Mucosa of descending colon (tissue), 3 donors: Measurements from ENCODE around the gene TMEFF2. TPM values are rescaled to one million over a fixed set of nuclear protein-coding genes. Genes with fewer than 3 reads are reported as not detected.

Source experiments
- ATAC-seq: fragments of 200-7000 bp; cut with Tn5 transposase; one replicate; pipeline ENCODE4 v1.9.1; 2020; ENCODE audit warnings: mild to moderate bottlenecking, moderate library complexity
- DNase-seq, 3 donors: peaks; one replicate each; pipeline ENCODE4 v3.0.0-alpha.2; 2020
- H3K36me3 ChIP-seq: fragments of 200-600 bp; one replicate; pipeline ENCODE4 v1.8.0; 2021; ENCODE audit warnings: low read depth, mild to moderate bottlenecking
- H3K4me1 ChIP-seq: fragments of 200-600 bp; one replicate; pipeline ENCODE4 v1.8.0; 2021; ENCODE audit warnings: low read depth, mild to moderate bottlenecking
- H3K4me3 ChIP-seq: fragments of 200-600 bp; one replicate; pipeline ENCODE4 v1.8.0; 2021; ENCODE audit warnings: mild to moderate bottlenecking
- H3K9me3 ChIP-seq: fragments of 200-600 bp; one replicate; pipeline ENCODE4 v1.8.0; 2021; ENCODE audit warnings: mild to moderate bottlenecking
- CTCF ChIP-seq: fragments of 200-600 bp; IDR thresholded peaks from one replicate; pipeline ENCODE4 v1.8.0; 2022; ENCODE audit warnings: antibody characterized with exemption, mild to moderate bottlenecking
- intact Hi-C, 2 donors: fragments of 100-400 bp; cut with DNase I in 1 of 2; cut with micrococcal nuclease in 1 of 2; formaldehyde crosslinking; loops; one replicate each; pipeline versions ENCODE4 v1.11.0 to v1.11.1; 2022; cut with DNase I, micrococcal nuclease
- total RNA-seq, 3 donors: library from RNA; stranded (reverse); fragmentation: NEBNext Ultra II Directional in 2 of 3; extraction: Animal tissue kit (Norgen Biotek cat#: 25700) in 2 of 3; gene quantifications; one replicate each; pipeline versions ENCODE4 v1.2.1 to v1.2.4, GENCODE V29; 2021 to 2023
- donor health status: DM: no; HTN: no; CAD: no; lungs with moderate emphysema.
- donor health status: DM: no; HTN: no; CAD: no.
- donor health status: DM: no; HTN: yes; CAD: no.

Gene TMEFF2
- total RNA-seq, 3 donors from 2014 or later, result 0.31 to 1.0 TPM; not detected in 1

- no peak for TF ChIP-seq CTCF
- Histone ChIP-seq H3K36me3 (no peaks in the 10 kb centered on the region), H3K9me3 (no peaks in the 10 kb centered on the region), H3K4me3 (no peak overlapping the region), H3K4me1 (no peaks in the 10 kb centered on the region)
- DNase-seq, result no peak
- intact Hi-C loops, result no loop called here
- ATAC-seq, result no peak
Observed at GRCh38 chr2:192030856-192031255, 163.9 kb downstream of the TMEFF2 start.

- no peak for TF ChIP-seq CTCF
Observed at GRCh38 chr2:192030289-192030688, 164.4 kb downstream of the TMEFF2 start.

GRCh38 chr2:192029089-192029488 is 165.6 kb downstream of the TMEFF2 start:
- Histone ChIP-seq H3K4me1 (no peaks in the 10 kb centered on the region), H3K4me3 (no peak overlapping the region), H3K36me3 (no peaks in the 10 kb centered on the region), H3K9me3 (no peaks in the 10 kb centered on the region)
- intact Hi-C loops, result no loop called here
- TF ChIP-seq CTCF, result no peak
- ATAC-seq (peak; percentile 57), DNase-seq (peak in 1 of 3 donors; percentile 11)

More at GRCh38 chr2:192030289-192030688, 164.4 kb downstream of the TMEFF2 start:
- no peak overlapping the region for H3K4me3 ChIP-seq
- ATAC-seq (no peak), DNase-seq (no peak)
- H3K36me3 ChIP-seq, result no peaks in the 10 kb centered on the region
- intact Hi-C loops, result no loop called here
- H3K4me1 ChIP-seq, result no peaks in the 10 kb centered on the region
- no peaks in the 10 kb centered on the region for H3K9me3 ChIP-seq

GRCh38 chr2:192026825-192027120 is 168.0 kb downstream of the TMEFF2 start:
- H3K4me3 ChIP-seq, result no peak overlapping the region
- no peaks in the 10 kb centered on the region for H3K36me3 ChIP-seq
- no peak for TF ChIP-seq CTCF
- no peaks in the 10 kb centered on the region for H3K9me3 ChIP-seq
- no peaks in the 10 kb centered on the region for H3K4me1 ChIP-seq
- DNase-seq, result no peak
- no peak for ATAC-seq
- intact Hi-C loops, result no loop called here

- intact Hi-C loops, result no loop called here
- no peak for TF ChIP-seq CTCF
- ATAC-seq (no peak), DNase-seq (no peak)
- no peaks in the 10 kb centered on the region for H3K9me3 ChIP-seq
- no peaks in the 10 kb centered on the region for H3K36me3 ChIP-seq
- H3K4me1 ChIP-seq, result no peaks in the 10 kb centered on the region
- H3K4me3 ChIP-seq, result no peak overlapping the region
Observed at GRCh38 chr2:192026059-192026824, 168.5 kb downstream of the TMEFF2 start.

- H3K4me1 ChIP-seq, result no peaks in the 10 kb centered on the region
- no peaks in the 10 kb centered on the region for H3K9me3 ChIP-seq
- no peaks in the 10 kb centered on the region for H3K36me3 ChIP-seq
- intact Hi-C loops, result no loop called here
- no peak for TF ChIP-seq CTCF
- DNase-seq, result no peak
- no peak overlapping the region for H3K4me3 ChIP-seq
- no peak for ATAC-seq
Observed at GRCh38 chr2:192025637-192026036, 169.1 kb downstream of the TMEFF2 start.
